HG03565 (cell line): ENCODE results near the gene MRPL12.

Experiments
- ATAC-seq: cut with Tn5 transposase; IDR thresholded peaks from one replicate; pipeline ENCODE4 v1.9.1; 2021; ENCODE audit warnings: mild to moderate bottlenecking, moderate library complexity; ENCODE audit not compliant: unreplicated experiment

The MRPL12 gene

GRCh38 chr17:81681672-81682071, 21.5 kb upstream of the MRPL12 start:
- ATAC-seq, result no peak

GRCh38 chr17:81682565-81683207, 20.5 kb upstream of the MRPL12 start:
- ATAC-seq, result no peak

DNA sequence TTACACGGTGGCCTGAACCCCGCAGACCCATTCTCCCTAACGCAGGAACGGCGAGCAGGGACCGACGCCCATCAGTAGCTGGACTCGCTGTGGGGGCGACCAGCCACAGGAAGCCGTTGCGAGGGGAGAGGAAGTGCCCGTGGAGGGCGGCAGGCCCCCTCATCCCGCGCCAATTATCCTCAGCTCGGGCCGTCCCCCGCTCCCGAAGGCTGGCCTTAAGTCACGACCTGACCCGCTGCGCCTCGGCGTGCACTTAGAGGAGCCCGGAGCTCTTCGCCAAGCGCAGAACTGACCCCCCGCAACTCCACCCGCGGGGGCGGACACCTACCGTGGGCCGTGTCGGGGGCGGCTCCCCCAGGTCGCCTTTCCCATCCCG, 20.0 kb upstream of the MRPL12 start:
- no peak for ATAC-seq

GRCh38 chr17:81683584-81684441, 19.4 kb upstream of the MRPL12 start, which contains the start of the genes ARL16 and HGS:
Gene ARL16 (minus strand): TSS chr17:81683797. CDS start chr17:81683753, 44 bp downstream.
Gene HGS (plus strand): TSS chr17:81684011. CDS start chr17:81684067, 56 bp downstream.
- peak; percentile 86 for ATAC-seq

DNA sequence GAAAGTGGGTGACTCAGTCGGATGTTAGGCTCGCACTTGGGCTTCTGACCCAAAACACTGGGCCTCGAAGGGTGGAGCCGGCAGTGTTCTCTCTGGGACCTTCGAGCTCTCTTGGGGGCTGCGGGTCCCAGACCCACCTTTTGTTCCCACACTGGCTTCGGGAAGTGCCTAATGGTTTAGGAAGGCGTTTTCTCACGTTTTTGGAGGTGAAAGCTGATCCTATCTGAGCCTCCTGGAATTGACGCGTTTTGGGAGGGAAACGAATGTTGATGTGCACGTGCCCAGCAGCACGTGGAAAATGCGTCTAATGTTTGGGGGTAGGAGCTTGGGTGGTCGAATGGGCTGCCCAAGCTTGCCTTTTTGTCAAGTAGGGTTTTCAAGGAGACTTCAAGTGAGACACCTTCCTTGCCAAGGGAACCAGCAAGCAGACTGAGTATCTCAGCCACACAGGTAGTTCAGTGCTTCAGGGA, 18.7 kb upstream of the MRPL12 start:
- ATAC-seq, result no peak

GRCh38 chr17:81685108-81685507, 18.1 kb upstream of the MRPL12 start:
- ATAC-seq, result no peak

DNA sequence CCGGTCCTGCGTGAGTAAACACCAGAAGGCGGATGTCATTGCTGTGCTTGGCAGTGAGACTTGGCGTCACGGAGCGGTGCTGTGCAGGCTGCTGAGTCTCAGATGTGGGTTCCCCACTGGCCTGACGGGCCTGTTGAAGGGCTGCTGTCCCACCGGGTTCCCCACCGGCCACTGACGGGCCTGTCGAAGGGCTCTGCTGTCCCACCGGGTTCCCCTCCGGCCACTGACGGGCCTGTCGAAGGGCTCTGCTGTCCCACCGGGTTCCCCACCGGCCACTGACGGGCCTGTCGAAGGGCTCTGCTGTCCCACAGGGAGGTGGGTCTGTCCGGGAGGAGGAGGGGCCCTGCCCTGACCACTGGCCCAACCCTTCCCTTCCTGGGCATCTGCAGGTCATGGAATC, 16.6 kb upstream of the MRPL12 start:
- ATAC-seq, result no peak

- ATAC-seq, result no peak
Measured at GRCh38 chr17:81687770-81688541, 15.2 kb upstream of the MRPL12 start.

DNA sequence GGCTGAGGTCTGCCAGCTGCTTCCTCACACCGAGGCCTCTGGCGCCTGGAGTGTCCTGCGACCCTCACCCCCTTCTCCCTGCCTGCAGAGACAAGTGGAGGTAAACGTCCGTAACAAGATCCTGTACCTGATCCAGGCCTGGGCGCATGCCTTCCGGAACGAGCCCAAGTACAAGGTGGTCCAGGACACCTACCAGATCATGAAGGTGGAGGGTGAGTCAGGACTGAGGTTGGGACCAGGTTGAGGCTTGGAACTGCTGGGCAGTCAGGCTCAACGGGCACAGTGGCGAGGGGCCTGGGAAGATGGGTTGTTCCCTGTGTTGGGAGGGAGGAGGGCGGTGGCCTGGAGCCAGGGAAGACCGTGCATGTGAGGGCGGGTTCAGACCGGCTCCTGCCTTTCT, 14.6 kb upstream of the MRPL12 start:
- no peak for ATAC-seq

DNA sequence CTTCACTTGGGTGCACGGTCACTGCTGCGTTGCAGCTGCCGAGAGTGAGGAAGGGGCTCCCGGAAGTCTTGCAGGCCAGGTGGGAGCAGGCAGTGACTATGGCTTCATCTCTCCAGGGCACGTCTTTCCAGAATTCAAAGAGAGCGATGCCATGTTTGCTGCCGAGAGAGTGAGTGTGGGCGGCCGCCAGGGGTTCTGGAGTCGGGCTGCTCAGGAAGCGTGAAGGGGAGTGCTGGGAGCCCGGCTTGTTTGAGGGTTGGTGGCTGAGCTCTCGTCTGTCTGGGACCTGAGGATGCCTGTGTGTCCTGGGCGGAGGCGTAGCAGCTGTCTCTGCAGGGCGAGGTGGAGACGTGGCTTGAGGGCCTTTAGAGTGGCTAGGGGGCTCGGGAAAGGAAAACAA, 13.1 kb upstream of the MRPL12 start:
- ATAC-seq, result no peak

- no peak for ATAC-seq
Measured at GRCh38 chr17:81690549-81690948, 12.6 kb upstream of the MRPL12 start.

DNA sequence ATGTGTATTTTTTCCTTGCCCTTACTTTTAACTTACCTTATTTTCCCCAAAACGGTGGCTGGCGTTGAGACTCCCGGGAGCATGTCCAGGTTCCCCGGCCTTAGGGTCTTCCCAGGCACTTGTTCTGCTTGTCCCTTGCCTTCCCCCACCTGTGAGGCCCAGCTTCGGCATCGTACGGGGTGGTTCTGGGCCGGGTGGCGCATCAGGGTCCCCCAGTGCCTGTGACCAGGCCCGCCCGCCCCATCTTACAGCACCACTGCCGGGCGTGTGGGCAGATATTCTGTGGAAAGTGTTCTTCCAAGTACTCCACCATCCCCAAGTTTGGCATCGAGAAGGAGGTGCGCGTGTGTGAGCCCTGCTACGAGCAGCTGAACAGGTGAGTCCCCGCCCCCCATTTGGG, 12.0 kb upstream of the MRPL12 start:
- ATAC-seq, result no peak

GRCh38 chr17:81691608-81692007, 11.6 kb upstream of the MRPL12 start:
- no peak for ATAC-seq

DNA sequence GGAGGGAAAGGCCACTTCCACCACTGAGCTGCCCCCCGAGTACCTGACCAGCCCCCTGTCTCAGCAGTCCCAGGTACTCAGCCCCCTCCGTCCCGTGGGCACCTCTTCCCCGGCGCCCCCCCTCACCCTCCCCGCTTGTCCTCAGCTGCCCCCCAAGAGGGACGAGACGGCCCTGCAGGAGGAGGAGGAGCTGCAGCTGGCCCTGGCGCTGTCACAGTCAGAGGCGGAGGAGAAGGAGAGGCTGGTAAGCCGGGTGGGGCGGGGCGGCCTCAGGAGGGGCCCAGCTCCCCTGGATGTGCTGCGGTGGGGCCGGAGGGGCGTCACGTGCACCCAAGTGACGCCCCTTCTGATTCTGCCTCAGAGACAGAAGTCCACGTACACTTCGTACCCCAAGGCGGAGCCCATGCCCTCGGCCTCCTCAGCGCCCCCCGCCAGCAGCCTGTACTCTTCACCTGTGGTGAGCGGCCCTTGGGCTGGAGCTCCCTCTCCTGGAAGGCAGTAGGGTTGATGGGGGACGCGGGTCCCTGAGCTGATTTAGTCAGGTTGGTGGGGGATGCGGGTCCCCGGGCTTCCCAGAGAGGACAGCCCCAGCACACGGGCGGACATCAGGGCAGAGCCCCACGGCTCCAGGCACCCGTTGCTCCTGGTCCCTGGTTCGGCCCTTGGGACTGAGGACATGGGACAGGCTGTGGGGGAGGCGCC, 9.5 kb upstream of the MRPL12 start:
- ATAC-seq, result no peak

- ATAC-seq, result no peak
Measured at GRCh38 chr17:81694810-81695209, 8.4 kb upstream of the MRPL12 start.

DNA sequence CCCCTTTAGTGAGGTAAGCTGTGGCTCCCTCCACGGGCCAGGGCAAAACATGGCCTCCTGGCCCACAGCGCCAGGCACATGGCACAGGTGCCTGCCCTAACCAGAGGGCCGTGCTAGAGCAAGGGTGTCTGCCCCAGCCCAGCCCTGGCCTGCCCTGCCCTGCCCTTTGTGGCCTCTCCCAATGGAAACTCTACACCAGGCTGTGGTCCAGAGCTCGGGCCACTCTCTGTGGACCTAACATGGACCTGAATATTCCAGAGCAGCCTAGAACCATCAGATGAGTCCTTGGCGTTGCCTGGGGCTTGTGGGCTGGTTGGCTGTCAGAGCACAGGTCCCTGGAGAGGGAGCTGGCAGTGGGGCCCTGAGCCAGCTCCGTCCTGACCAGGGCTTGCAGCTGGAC, 8.0 kb upstream of the MRPL12 start:
- no peak for ATAC-seq

DNA sequence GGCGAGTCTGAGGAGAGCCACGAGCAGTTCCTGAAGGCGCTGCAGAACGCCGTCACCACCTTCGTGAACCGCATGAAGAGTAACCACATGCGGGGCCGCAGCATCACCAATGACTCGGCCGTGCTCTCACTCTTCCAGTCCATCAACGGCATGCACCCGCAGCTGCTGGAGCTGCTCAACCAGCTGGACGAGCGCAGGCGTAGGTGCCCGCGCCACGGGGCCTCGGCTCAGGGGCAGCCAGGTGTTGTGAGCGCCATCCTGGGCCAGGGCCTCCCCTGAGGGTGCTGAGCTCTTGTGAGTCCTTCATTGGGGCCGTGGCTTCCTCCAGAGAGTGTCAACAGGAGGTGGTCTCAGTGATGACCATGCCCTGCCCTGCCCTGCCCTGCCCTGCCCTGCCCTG, 7.4 kb upstream of the MRPL12 start:
- ATAC-seq, result no peak

- no peak for ATAC-seq
Measured at GRCh38 chr17:81696218-81696941, 6.8 kb upstream of the MRPL12 start.

DNA sequence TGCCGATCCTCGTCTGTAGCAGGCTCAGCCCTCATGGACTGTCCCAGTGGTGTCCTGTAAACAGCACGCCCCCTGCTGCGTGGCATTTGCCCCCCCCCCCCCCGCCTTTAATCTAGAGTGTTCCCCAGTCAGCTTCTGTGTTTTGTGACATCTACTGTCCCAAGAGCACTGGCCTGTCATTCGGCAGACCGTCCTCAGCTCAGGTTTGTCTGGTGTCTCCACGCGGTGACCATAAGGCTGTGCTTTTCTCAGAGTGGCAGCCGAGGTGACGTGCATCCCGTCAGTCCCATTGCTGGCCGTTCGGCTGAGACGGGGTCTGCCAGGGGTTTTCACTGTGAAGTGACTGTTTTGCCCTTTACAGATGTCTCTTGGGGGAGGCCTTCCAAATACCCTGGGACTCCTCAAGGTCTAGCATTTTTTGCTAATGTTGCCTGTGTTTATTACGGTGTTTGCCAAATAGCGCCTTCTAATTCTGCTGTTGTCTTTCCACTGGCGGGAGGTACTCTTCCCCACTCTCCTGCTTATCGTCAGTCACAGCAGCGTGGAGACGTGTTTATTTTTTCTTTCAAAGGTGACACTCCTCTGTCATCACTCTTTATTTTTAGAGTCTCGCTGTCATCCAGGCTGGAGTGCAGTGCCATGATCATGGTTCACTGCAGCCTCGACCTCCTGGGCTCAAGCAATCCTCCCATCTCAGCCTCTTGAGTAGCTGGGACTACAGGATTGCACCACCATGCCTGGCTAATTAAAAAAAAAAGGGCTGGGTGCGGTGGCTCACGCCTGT, 5.7 kb upstream of the MRPL12 start:
- no peak for ATAC-seq
